H1 (cell line): Measurements from ENCODE around the gene SLC22A3. TPM values are rescaled to one million over a fixed set of nuclear protein-coding genes. Genes with fewer than 3 reads are reported as not detected.

ENCODE experiments used
- CTCF ChIA-PET: fragments of 300-600 bp; sonication (Branson Sonifier 250); formaldehyde crosslinking; loops from one replicate; lab custom pipeline; 2021; ENCODE audit not compliant: partially characterized antibody; lab: Charles Lee
- POLR2A ChIA-PET: fragments of 300-600 bp; sonication (Branson Sonifier 250); formaldehyde crosslinking; loops from one replicate; lab custom pipeline; 2021; ENCODE audit warnings: inconsistent platforms; ENCODE audit not compliant: partially characterized antibody; lab: Charles Lee
- DNase-seq, 2 experiments: peaks; one replicate each; pipeline versions ENCODE4 v3.0.0 to v3.0.0-alpha.2; 2010 to 2022; ENCODE audit warnings: low spot score in 2 of 2, low read depth in 1 of 2, mixed read lengths in 1 of 2
- FAIRE-seq: peaks from 2 replicates; lab custom pipeline; 2011; peaks lifted over from hg19 to GRCh38; lab: Jason Lieb, UNC
- H2AFZ ChIP-seq: 2 replicates; pipeline ENCODE4 v1.8.1; 2012; ENCODE audit warnings: low read length, inconsistent platforms
- H2AK5ac ChIP-seq: 2 replicates; pipeline ENCODE4 v1.6.1; 2013; ENCODE audit warnings: low read depth, low read length
- H2BK120ac ChIP-seq: replicated peaks from 2 replicates; pipeline ENCODE3; 2013; ENCODE audit warnings: low read depth, low read length, inconsistent platforms
- H2BK12ac ChIP-seq: 2 replicates; pipeline ENCODE4 v1.6.1; 2013; ENCODE audit warnings: low read depth, low read length
- H2BK15ac ChIP-seq: 2 replicates; pipeline ENCODE4 v1.6.1; 2013; ENCODE audit warnings: low read length
- H2BK20ac ChIP-seq: 2 replicates; pipeline ENCODE4 v1.6.1; 2013; ENCODE audit warnings: low read length
- H2BK5ac ChIP-seq: 2 replicates; pipeline ENCODE4 v1.6.1; 2013; ENCODE audit warnings: low read depth, low read length
- H3K14ac ChIP-seq: 2 replicates; pipeline ENCODE4 v1.6.1; 2013; ENCODE audit warnings: inconsistent platforms; ENCODE audit not compliant: insufficient read length
- H3K18ac ChIP-seq: 2 replicates; pipeline ENCODE4 v1.6.1; 2013; ENCODE audit warnings: low read length; ENCODE audit errors: extremely low read depth
- H3K23ac ChIP-seq: 2 replicates; pipeline ENCODE4 v1.6.1; 2013; ENCODE audit warnings: inconsistent platforms; ENCODE audit not compliant: insufficient read length
- H3K23me2 ChIP-seq: 2 replicates; pipeline ENCODE4 v1.6.1; 2013; ENCODE audit warnings: low read depth, low read length
- H3K27ac ChIP-seq: 2 replicates; pipeline ENCODE4 v1.6.1; 2011; ENCODE audit warnings: low read depth, low read length, inconsistent platforms
- H3K27me3 ChIP-seq, 4 experiments: replicated peaks in 1 of 4; 1 replicate in 1 of 4; 2 replicates in 3 of 4; pipeline versions ENCODE4 v1.6.1 to v1.8.1; 2011 to 2013; ENCODE audit warnings: low read length in 3 of 4, mild to moderate bottlenecking in 3 of 4, inconsistent platforms in 2 of 4, mixed read lengths in 2 of 4, moderate library complexity in 1 of 4; ENCODE audit not compliant: control insufficient read depth in 3 of 4, insufficient read depth in 3 of 4; ENCODE audit errors: extremely low read depth in 1 of 4
- H3K36me3 ChIP-seq, 4 experiments: 2 replicates each; pipeline versions ENCODE4 v1.6.1 to v1.8.1; 2011 to 2013; ENCODE audit warnings: mild to moderate bottlenecking in 4 of 4, low read length in 3 of 4, moderate library complexity in 2 of 4, control low read depth in 1 of 4, inconsistent platforms in 1 of 4; ENCODE audit not compliant: insufficient read depth in 4 of 4, control insufficient read depth in 2 of 4
- H3K4ac ChIP-seq: replicated peaks from 2 replicates; pipeline ENCODE3; 2013; ENCODE audit warnings: low read length, low read depth, mixed read lengths, inconsistent platforms; ENCODE audit not compliant: insufficient read length
- H3K4me1 ChIP-seq, 4 experiments: replicated peaks in 1 of 4; 1 replicate in 1 of 4; 2 replicates in 3 of 4; pipeline versions ENCODE4 v1.6.1 to v1.8.1; 2011 to 2013; ENCODE audit warnings: low read length in 3 of 4, inconsistent platforms in 2 of 4, mixed read lengths in 1 of 4; ENCODE audit not compliant: insufficient read depth in 4 of 4, control insufficient read depth in 3 of 4
- H3K4me2 ChIP-seq, 2 experiments: 2 replicates each; pipeline versions ENCODE4 v1.6.1 to v1.8.1; 2011 to 2013; ENCODE audit warnings: low read depth in 2 of 2, low read length in 2 of 2, control low read depth in 1 of 2, inconsistent platforms in 1 of 2, mild to moderate bottlenecking in 1 of 2; ENCODE audit not compliant: insufficient read depth in 1 of 2
- H3K4me3 ChIP-seq, 4 experiments: fragments of 200-600, 300-600 bp in 1 of 4; sonication (generic), shearing (Covaris generic), sonication (Bioruptor Twin) in 1 of 4; 2 replicates each; pipeline versions ENCODE4 v1.5.1 to v1.8.1; 2011 to 2016; ENCODE audit warnings: low read length in 4 of 4, low read depth in 3 of 4, control low read depth in 2 of 4, inconsistent platforms in 2 of 4, mild to moderate bottlenecking in 2 of 4, mixed read lengths in 1 of 4, moderate library complexity in 1 of 4; ENCODE audit not compliant: insufficient read depth in 2 of 4; ENCODE audit errors: extremely low read depth in 1 of 4
- H3K56ac ChIP-seq: replicated peaks from 2 replicates; pipeline ENCODE3; 2013; ENCODE audit warnings: low read depth, mild to moderate bottlenecking, mixed read lengths, low read length, inconsistent platforms; ENCODE audit not compliant: insufficient read length
- H3K79me1 ChIP-seq: 2 replicates; pipeline ENCODE4 v1.6.1; 2013; ENCODE audit warnings: low read depth, low read length, control low read depth
- H3K79me2 ChIP-seq, 2 experiments: 2 replicates each; pipeline versions ENCODE4 v1.6.1 to v1.8.1; 2012 to 2013; ENCODE audit warnings: low read length in 2 of 2, mild to moderate bottlenecking in 2 of 2, inconsistent platforms in 1 of 2; ENCODE audit not compliant: insufficient read depth in 2 of 2, control insufficient read depth in 1 of 2
- H3K9ac ChIP-seq, 4 experiments: replicated peaks in 1 of 4; 1 replicate in 1 of 4; 2 replicates in 3 of 4; pipeline versions ENCODE4 v1.6.1 to v1.8.1; 2011 to 2013; ENCODE audit warnings: low read depth in 3 of 4, low read length in 3 of 4, control low read depth in 2 of 4, mild to moderate bottlenecking in 2 of 4, moderate library complexity in 2 of 4, inconsistent platforms in 1 of 4; ENCODE audit errors: extremely low read depth in 1 of 4
- H3K9me3 ChIP-seq, 2 experiments: 2 replicates each; pipeline versions ENCODE4 v1.6.1 to v1.8.1; 2012 to 2013; ENCODE audit warnings: mild to moderate bottlenecking in 2 of 2, moderate library complexity in 2 of 2, control low read depth in 1 of 2, inconsistent platforms in 1 of 2, low read depth in 1 of 2, low read length in 1 of 2, mixed read lengths in 1 of 2; ENCODE audit not compliant: insufficient read depth in 2 of 2
- H4K20me1 ChIP-seq, 2 experiments: replicated peaks in 1 of 2; 2 replicates each; pipeline versions ENCODE3 to v1.8.1; 2011 to 2013; ENCODE audit warnings: inconsistent platforms in 2 of 2, low read length in 2 of 2, mild to moderate bottlenecking in 1 of 2; ENCODE audit not compliant: insufficient read depth in 2 of 2, control insufficient read depth in 1 of 2
- H4K5ac ChIP-seq: 2 replicates; pipeline ENCODE4 v1.6.1; 2013; ENCODE audit warnings: low read length, low read depth, mixed read lengths, inconsistent platforms; ENCODE audit not compliant: insufficient read length
- H4K8ac ChIP-seq: 2 replicates; pipeline ENCODE4 v1.8.0; 2013; ENCODE audit warnings: mild to moderate bottlenecking, moderate library complexity, low read length, inconsistent platforms; ENCODE audit not compliant: insufficient read depth; ENCODE audit errors: extremely low read depth
- H4K91ac ChIP-seq: replicated peaks from 2 replicates; pipeline ENCODE3; 2013; ENCODE audit warnings: low read length, mixed read lengths, inconsistent platforms; ENCODE audit not compliant: insufficient read length
- CTBP2 ChIP-seq: IDR thresholded peaks from 2 replicates; pipeline ENCODE4 v1.7.0; 2011; ENCODE audit warnings: borderline replicate concordance, mild to moderate bottlenecking, moderate library complexity, mixed read lengths, low read length; ENCODE audit not compliant: insufficient read depth, insufficient read length
- KDM4A ChIP-seq: IDR thresholded peaks from one replicate; pipeline ENCODE4 v1.7.1; 2012; ENCODE audit warnings: low read depth, mild to moderate bottlenecking, moderate library complexity, low read length, inconsistent platforms; ENCODE audit not compliant: severe bottlenecking
- POLR2AphosphoS5 ChIP-seq: IDR thresholded peaks from 2 replicates; pipeline ENCODE4 v1.6.1; 2011; ENCODE audit warnings: low read depth, low read length
- RNF2 ChIP-seq: fragments of 200-900, 300-1000 bp; sonication (generic); IDR thresholded peaks from 2 replicates; pipeline ENCODE4 v1.7.1; 2016; ENCODE audit warnings: borderline replicate concordance, low read depth, mild to moderate bottlenecking, antibody characterized with exemption, low read length; ENCODE audit not compliant: poor library complexity, severe bottlenecking; ENCODE audit errors: missing control alignments
- SAP30 ChIP-seq: fragments of 300-600 bp; sonication (generic); IDR thresholded peaks from 2 replicates; pipeline ENCODE4 v1.7.1; 2012; ENCODE audit warnings: low read length, moderate library complexity, mild to moderate bottlenecking, inconsistent platforms; ENCODE audit not compliant: insufficient read depth, insufficient replicate concordance
- WGBS, 2 experiments: shearing (Covaris generic) in 1 of 2; methylation state at CpG; one replicate each; pipeline versions ENCODE4 v1.1.6 to v1.1.7; 2013 to 2015; ENCODE audit warnings: low lambda C conversion rate in 2 of 2, mixed read lengths in 2 of 2, inconsistent platforms in 1 of 2, low coverage in 1 of 2, missing lambda C conversion rate in 1 of 2; ENCODE audit not compliant: insufficient replicate concordance in 2 of 2, insufficient coverage in 1 of 2, insufficient read length in 1 of 2; ENCODE audit errors: extremely low coverage in 1 of 2, missing lambda C conversion rate in 1 of 2; 5-methylcytosine and 5-hydroxymethylcytosine counted together
- polyA plus RNA-seq, 7 experiments: library from polyadenylated mRNA; depleted of rRNA in 3 of 7; stranded (reverse) in 5 of 7; unstranded in 2 of 7; fragments of >200 nt in 5 of 7; fragments of 200-250 nt in 2 of 7; gene quantifications; 1 replicate in 5 of 7; 2 replicates in 1 of 7; 4 replicates in 1 of 7; pipeline versions ENCODE4 v1.2.1 to v1.2.3, GENCODE V29; 2011 to 2013; ENCODE audit warnings: missing spikeins in 2 of 7, mixed read lengths in 2 of 7
- total RNA-seq: library from RNA; stranded (reverse); fragmentation: NEBNext Ultra II Directional; extraction: Animal tissue kit (Norgen Biotek cat#: 25700); gene quantifications from 2 replicates; pipeline ENCODE4 v1.2.1, GENCODE V29; 2021

SLC22A3 gene
- total and polyA plus RNA-seq, 2 of the 8 experiments (the other 6 are each of a cell fraction or from before 2014, with no cell fraction given) = 1.0 to 2.9 TPM

DNA sequence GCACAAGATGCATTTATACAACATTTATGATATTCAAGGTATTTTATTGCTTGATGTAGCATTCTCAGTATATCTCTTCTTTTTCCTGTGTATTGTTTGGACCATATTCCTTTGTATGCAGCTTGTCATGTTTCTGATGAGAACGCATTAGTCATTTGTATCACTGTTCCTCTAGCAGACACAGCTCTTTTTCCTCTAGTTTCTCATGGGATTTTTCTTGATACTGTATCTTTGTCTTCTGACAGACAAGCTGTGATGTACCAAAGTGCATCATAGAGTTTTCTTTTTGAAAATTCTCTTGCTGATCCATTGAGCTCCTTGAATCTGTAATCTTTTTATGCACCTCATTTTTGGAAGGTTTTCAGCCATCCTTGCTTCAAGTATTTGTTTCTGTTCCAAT lies 140.9 kb downstream of the SLC22A3 start:
- no peaks in the 10 kb centered on the region for H3K23me2 ChIP-seq
- H3K14ac ChIP-seq = no peak overlapping the region
- DNase-seq = no peak
- peaks cover 0 to 3% (median 0%) of the 10 kb centered on the region in 4 experiments; a peak in 2 of 8 replicates for H3K36me3 ChIP-seq
- no peaks in the 10 kb centered on the region for H3K4me1 ChIP-seq
- no peak overlapping the region for H2BK5ac ChIP-seq
- H4K91ac ChIP-seq = no peak overlapping the region
- H2AK5ac ChIP-seq = no peak overlapping the region
- no peaks in the 10 kb centered on the region for H3K9me3 ChIP-seq
- H4K20me1 ChIP-seq = no peaks in the 10 kb centered on the region
- H3K23ac ChIP-seq = no peak overlapping the region
- no peak overlapping the region for H2AFZ ChIP-seq
- H4K8ac ChIP-seq = no peak overlapping the region
- H3K56ac ChIP-seq = no peak overlapping the region
- no peaks in the 10 kb centered on the region for H3K79me2 ChIP-seq
- no peak overlapping the region for H3K4ac ChIP-seq
- no peaks in the 10 kb centered on the region for H3K79me1 ChIP-seq
- no peak overlapping the region for H3K27ac ChIP-seq
- ChIA-PET CTCF (interaction anchor here (0.7 kb wide), 1 partner anchor 33 kb away, joined by 3 read pairs; no protein-coding TSS in a partner anchor), POLR2A (no interaction called here)
- H2BK15ac ChIP-seq = no peak overlapping the region
- no peak overlapping the region for H2BK20ac ChIP-seq
- H2BK120ac ChIP-seq = no peak overlapping the region
- no peak overlapping the region for H2BK12ac ChIP-seq
- H3K18ac ChIP-seq = no peak overlapping the region
- no peak overlapping the region for H3K9ac ChIP-seq
- no peaks in the 10 kb centered on the region for H3K27me3 ChIP-seq
- TF ChIP-seq CTBP2 (no peak), POLR2AphosphoS5 (no peak), SAP30 (no peak), KDM4A (no peak), RNF2 (no peak)
- no peak overlapping the region for H3K4me2 ChIP-seq
- no peak for FAIRE-seq
- H3K4me3 ChIP-seq = no peak overlapping the region
- 80% methylated on average over 1 of the region's 1 CpG; no CpG with 5 or more reads in 1 of the 2 experiments for WGBS, 2 experiments
- no peak overlapping the region for H4K5ac ChIP-seq
